GM18907 (cell line): ENCODE results near the gene ARHGEF18.
A peak's percentile ranks its signal among the peaks of the same experiment; 100 is the strongest.
"Not testable (repeated sequence)": the region's sequence is repeated elsewhere in the genome, so short reads cannot be mapped to it uniquely, and the experiment has no call there.

Source experiments
- ATAC-seq: cut with Tn5 transposase; IDR thresholded peaks from one replicate; pipeline ENCODE4 v1.9.1; 2021; ENCODE audit warnings: mild to moderate bottlenecking, moderate library complexity; ENCODE audit not compliant: unreplicated experiment

The ARHGEF18 gene

GRCh38 chr19:7348587-7349230 is at the start of gene ARHGEF18:
TSS of gene ARHGEF18 (plus strand) at chr19:7348937. CDS start at chr19:7362891, 13,954 bp downstream.
- ATAC-seq: peak; percentile 32

- ATAC-seq: no peak
Observed at GRCh38 chr19:7301525-7301924, 47.2 kb upstream of the ARHGEF18 start.

GRCh38 chr19:7303470-7303869 is 45.3 kb upstream of the ARHGEF18 start:
- ATAC-seq: no peak

GRCh38 chr19:7304200-7304599 is 44.5 kb upstream of the ARHGEF18 start:
- no peak for ATAC-seq

- ATAC-seq: no peak
Observed at GRCh38 chr19:7307590-7308218, 41.0 kb upstream of the ARHGEF18 start.

- not testable (repeated sequence) for ATAC-seq
Observed at GRCh38 chr19:7308327-7308726, 40.4 kb upstream of the ARHGEF18 start.

- no peak for ATAC-seq
Observed at GRCh38 chr19:7311911-7312310, 36.8 kb upstream of the ARHGEF18 start.

- no peak for ATAC-seq
Observed at GRCh38 chr19:7312816-7313215, 35.9 kb upstream of the ARHGEF18 start.

- no peak for ATAC-seq
Observed at GRCh38 chr19:7318176-7318575, 30.6 kb upstream of the ARHGEF18 start.

GRCh38 chr19:7326105-7326877 is 22.4 kb upstream of the ARHGEF18 start:
- ATAC-seq: no peak

- no peak for ATAC-seq
Observed at GRCh38 chr19:7327802-7328201, 20.9 kb upstream of the ARHGEF18 start.

GRCh38 chr19:7328647-7329046 is 20.1 kb upstream of the ARHGEF18 start:
- no peak for ATAC-seq

- ATAC-seq: no peak
Observed at GRCh38 chr19:7331446-7331845, 17.3 kb upstream of the ARHGEF18 start.

GRCh38 chr19:7333198-7334118 is 15.3 kb upstream of the ARHGEF18 start:
- ATAC-seq: no peak

GRCh38 chr19:7336321-7336973 is 12.3 kb upstream of the ARHGEF18 start:
- ATAC-seq: no peak

GRCh38 chr19:7337380-7338194 is 11.2 kb upstream of the ARHGEF18 start:
- ATAC-seq: peak; percentile 78

- ATAC-seq: no peak
Observed at GRCh38 chr19:7340959-7341837, 7.5 kb upstream of the ARHGEF18 start.

- ATAC-seq: no peak
Observed at GRCh38 chr19:7342143-7342542, 6.6 kb upstream of the ARHGEF18 start.
